Right atrium auricular region (tissue), 2 donors: ENCODE results near the gene ACADVL. TPM values are rescaled to one million over a fixed set of nuclear protein-coding genes. Genes with fewer than 3 reads are reported as not detected.

Source experiments
- DNase-seq: peaks from one replicate; pipeline ENCODE4 v3.0.0-alpha.2; 2019; ENCODE audit warnings: low spot score
- H3K27ac ChIP-seq, 2 donors: fragments of 200-600 bp; sonication (generic); 1 replicate in 1 of 2; 2 replicates in 1 of 2; pipeline ENCODE4 v1.5.1; 2016 to 2019
- H3K27me3 ChIP-seq, 2 donors: fragments of 200-600 bp; sonication (generic); one replicate each; pipeline versions ENCODE4 v1.5.1 to v1.6.0; 2017 to 2019
- H3K36me3 ChIP-seq: fragments of 200-600 bp; sonication (generic); one replicate; pipeline ENCODE4 v1.5.1; 2016
- H3K4me1 ChIP-seq, 2 donors: fragments of 200-600 bp; sonication (generic); one replicate each; pipeline versions ENCODE4 v1.5.1 to v1.6.0; 2017 to 2019
- H3K4me3 ChIP-seq, 2 donors: fragments of 200-600 bp; sonication (generic); 1 replicate in 1 of 2; 2 replicates in 1 of 2; pipeline ENCODE4 v1.5.1; 2017 to 2019; ENCODE audit warnings: mild to moderate bottlenecking in 1 of 2, moderate library complexity in 1 of 2
- H3K9me3 ChIP-seq, 2 donors: fragments of 200-600 bp; sonication (generic); one replicate each; pipeline ENCODE4 v1.5.1; 2019
- total RNA-seq, 2 donors: library from RNA; depleted of rRNA; stranded (reverse); fragments of >200 nt; gene quantifications; one replicate each; pipeline ENCODE4 v1.1.0, GENCODE V29; 2016
- TF ChIP-seq, protein P1 (sequence below), 2 donors: fragments of 200-600 bp; sonication (generic); IDR thresholded peaks; one replicate each; pipeline ENCODE4 v1.5.1; 2019; ENCODE audit warnings: antibody characterized with exemption in 2 of 2

ACADVL gene
- total RNA-seq, 2 donors from 2014 or later, result 695 to 758 TPM

GRCh38 chr17:7237761-7238419 is 18.2 kb downstream of the ACADVL start:
- H3K27ac ChIP-seq, result peak overlapping the region; percentile 93
- no peak for DNase-seq
- TF ChIP-seq, protein P1, sequence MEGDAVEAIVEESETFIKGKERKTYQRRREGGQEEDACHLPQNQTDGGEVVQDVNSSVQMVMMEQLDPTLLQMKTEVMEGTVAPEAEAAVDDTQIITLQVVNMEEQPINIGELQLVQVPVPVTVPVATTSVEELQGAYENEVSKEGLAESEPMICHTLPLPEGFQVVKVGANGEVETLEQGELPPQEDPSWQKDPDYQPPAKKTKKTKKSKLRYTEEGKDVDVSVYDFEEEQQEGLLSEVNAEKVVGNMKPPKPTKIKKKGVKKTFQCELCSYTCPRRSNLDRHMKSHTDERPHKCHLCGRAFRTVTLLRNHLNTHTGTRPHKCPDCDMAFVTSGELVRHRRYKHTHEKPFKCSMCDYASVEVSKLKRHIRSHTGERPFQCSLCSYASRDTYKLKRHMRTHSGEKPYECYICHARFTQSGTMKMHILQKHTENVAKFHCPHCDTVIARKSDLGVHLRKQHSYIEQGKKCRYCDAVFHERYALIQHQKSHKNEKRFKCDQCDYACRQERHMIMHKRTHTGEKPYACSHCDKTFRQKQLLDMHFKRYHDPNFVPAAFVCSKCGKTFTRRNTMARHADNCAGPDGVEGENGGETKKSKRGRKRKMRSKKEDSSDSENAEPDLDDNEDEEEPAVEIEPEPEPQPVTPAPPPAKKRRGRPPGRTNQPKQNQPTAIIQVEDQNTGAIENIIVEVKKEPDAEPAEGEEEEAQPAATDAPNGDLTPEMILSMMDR (IDR thresholded peaks at IDR 0.05), result no peak
- no peaks in the 10 kb centered on the region for H3K9me3 ChIP-seq
- H3K4me1 ChIP-seq, result peaks cover 0 to 52% of the 10 kb centered on the region in 2 donors
- H3K4me3 ChIP-seq, result peak overlapping the region; percentile 93 to 96
- H3K36me3 ChIP-seq, result peaks cover 26% of the 10 kb centered on the region
- no peaks in the 10 kb centered on the region for H3K27me3 ChIP-seq

DNA sequence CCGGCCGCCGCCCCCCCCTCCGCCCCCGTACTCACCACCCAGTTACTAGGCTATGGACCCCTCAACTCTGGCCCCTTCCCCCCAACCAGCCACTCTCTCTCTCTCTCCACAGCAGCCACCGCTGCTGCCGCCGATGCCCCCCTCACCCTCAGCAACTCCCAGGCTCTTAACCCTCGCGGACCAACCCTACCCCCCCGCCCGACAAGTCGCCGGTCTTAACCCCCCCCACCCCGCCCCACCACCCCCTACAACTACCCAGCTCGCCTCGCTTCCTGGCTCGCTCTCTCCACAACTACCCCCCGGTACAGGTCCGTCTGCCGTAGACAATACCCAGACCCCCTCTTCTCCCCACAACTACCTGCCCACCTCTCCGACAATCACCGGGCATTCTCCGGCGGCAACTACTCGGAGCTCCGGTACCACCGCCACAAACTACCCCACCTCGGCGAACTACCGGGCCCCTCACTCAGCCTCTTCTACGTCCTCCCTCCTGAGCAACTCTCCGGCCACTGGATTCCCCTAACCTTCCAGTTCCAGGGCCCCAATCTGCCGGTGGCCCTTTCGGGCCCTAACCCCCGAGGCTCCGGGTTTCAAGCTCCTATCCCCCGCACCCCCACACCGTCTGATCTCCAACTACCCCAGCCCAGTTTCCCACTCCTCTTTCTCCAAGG is 18.8 kb downstream of the ACADVL start:
- peak overlapping the region; percentile 93 for H3K27ac ChIP-seq
- no peaks in the 10 kb centered on the region for H3K9me3 ChIP-seq
- DNase-seq, result no peak
- peak overlapping the region; percentile 93 to 96 for H3K4me3 ChIP-seq
- TF ChIP-seq, protein P1 (IDR thresholded peaks at IDR 0.05), result no peak
- peaks cover 0 to 50% of the 10 kb centered on the region in 2 donors for H3K4me1 ChIP-seq
- H3K36me3 ChIP-seq, result peaks cover 26% of the 10 kb centered on the region
- H3K27me3 ChIP-seq, result no peaks in the 10 kb centered on the region

- no peaks in the 10 kb centered on the region for H3K27me3 ChIP-seq
- H3K36me3 ChIP-seq, result peaks cover 33% of the 10 kb centered on the region
- no peaks in the 10 kb centered on the region for H3K9me3 ChIP-seq
- TF ChIP-seq, protein P1 (IDR thresholded peaks at IDR 0.05), result no peak
- H3K27ac ChIP-seq, result peak within 1 kb of the TSS; percentile 93
- H3K4me3 ChIP-seq, result peak within 1 kb of the TSS; percentile 93 to 96
- DNase-seq, result peak; percentile 99
- H3K4me1 ChIP-seq, result peaks cover 0 to 51% of the 10 kb centered on the region in 2 donors
These were observed 19.6 kb downstream of the ACADVL start, which contains the start of gene PHF23 for GRCh38 chr17:7239091-7240027. PHF23 (minus strand) TSS chr17:7239457; CDS start chr17:7239279, 178 bp downstream.

- Histone ChIP-seq H3K27ac (peak overlapping the region; percentile 96 to 99), H3K4me3 (peak overlapping the region in 1 of 2 donors; percentile 83), H3K9me3 (no peaks in the 10 kb centered on the region), H3K36me3 (peaks cover 39% of the 10 kb centered on the region), H3K27me3 (no peaks in the 10 kb centered on the region), H3K4me1 (peaks cover 0 to 43% of the 10 kb centered on the region in 2 donors)
- TF ChIP-seq, protein P1 (IDR thresholded peaks at IDR 0.05), result no peak
- no peak for DNase-seq
These were observed 20.6 kb downstream of the ACADVL start for GRCh38 chr17:7240375-7240774.

DNA sequence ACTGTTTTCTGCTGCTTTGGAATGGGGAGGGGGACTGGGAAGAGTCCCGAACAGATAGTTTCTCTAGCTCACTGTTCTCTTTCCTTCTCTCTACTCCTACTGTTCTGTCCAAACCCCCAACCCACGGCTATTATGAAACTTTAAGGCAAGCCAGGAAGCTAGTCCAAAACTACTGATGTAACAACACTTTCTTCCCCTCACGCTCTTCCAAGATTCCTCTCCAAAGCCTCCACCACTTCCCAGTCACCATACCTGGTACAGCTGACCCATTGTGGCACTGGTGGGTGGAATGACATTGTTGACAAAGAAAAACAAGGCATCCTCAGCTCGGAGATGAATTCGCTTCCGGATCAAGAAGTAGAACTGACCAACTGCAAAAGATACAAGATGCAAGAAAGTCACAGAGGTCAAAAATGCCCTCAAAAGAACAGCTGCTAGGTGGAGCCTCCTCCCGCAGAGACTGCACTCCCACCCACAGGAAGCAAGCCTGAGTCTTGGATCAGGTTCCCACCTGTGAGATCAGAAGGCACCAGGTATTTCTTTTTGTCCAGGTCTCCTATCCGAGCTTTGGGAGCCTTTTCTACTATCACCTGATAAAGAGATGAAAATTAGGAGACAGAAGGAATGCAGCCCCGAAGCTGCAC is 21.5 kb downstream of the ACADVL start:
- H3K9me3 ChIP-seq, result no peaks in the 10 kb centered on the region

More for the DNA sequence above, 21.5 kb downstream of the ACADVL start:
- Histone ChIP-seq H3K4me1 (peaks cover 0 to 38% of the 10 kb centered on the region in 2 donors), H3K27ac (peak overlapping the region; percentile 96 to 99), H3K36me3 (peaks cover 38% of the 10 kb centered on the region), H3K27me3 (no peaks in the 10 kb centered on the region), H3K4me3 (peak overlapping the region; percentile 65 to 83)
- no peak for DNase-seq
- TF ChIP-seq, protein P1 (IDR thresholded peaks at IDR 0.05), result no peak
